D721Med (cell line): ENCODE data around the gene LHFPL2.

Experiments used
- DNase-seq: peaks from one replicate; pipeline ENCODE4 v3.0.0; 2011; ENCODE audit warnings: low spot score; ENCODE audit not compliant: insufficient read length
- FAIRE-seq: peaks from 2 replicates; lab custom pipeline; 2011; peaks lifted over from hg19 to GRCh38; lab: Jason Lieb, UNC
- CTCF ChIP-seq: IDR thresholded peaks from 2 replicates; pipeline ENCODE4 v1.5.1; 2012; ENCODE audit warnings: mild to moderate bottlenecking, control low read depth; ENCODE audit not compliant: insufficient read depth; ENCODE audit errors: missing control alignments

LHFPL2 gene

GRCh38 chr5:78640662-78641474 lies 7.7 kb downstream of the LHFPL2 start:
- FAIRE-seq (no peak), DNase-seq (no peak)
- no peak for TF ChIP-seq CTCF

- DNase-seq (no peak), FAIRE-seq (no peak)
- no peak for TF ChIP-seq CTCF
These were observed 8.8 kb downstream of the LHFPL2 start for GRCh38 chr5:78639791-78640190.

GRCh38 chr5:78638973-78639669 lies 9.5 kb downstream of the LHFPL2 start:
- no peak for TF ChIP-seq CTCF
- FAIRE-seq (no peak), DNase-seq (no peak)

- FAIRE-seq (no peak), DNase-seq (no peak)
- TF ChIP-seq CTCF = no peak
These were observed 10.1 kb downstream of the LHFPL2 start for GRCh38 chr5:78638423-78638822.

GRCh38 chr5:78637468-78637867 lies 11.1 kb downstream of the LHFPL2 start:
- FAIRE-seq = no peak

GRCh38 chr5:78636682-78637081 lies 11.9 kb downstream of the LHFPL2 start:
- DNase-seq = no peak
- no peak for TF ChIP-seq CTCF
- FAIRE-seq = no peak

More at GRCh38 chr5:78637468-78637867, 11.1 kb downstream of the LHFPL2 start:
- no peak for DNase-seq
- TF ChIP-seq CTCF = no peak

GRCh38 chr5:78634634-78635033 lies 13.9 kb downstream of the LHFPL2 start:
- FAIRE-seq = no peak
- TF ChIP-seq CTCF = peak; percentile 15
- no peak for DNase-seq
